Measurements from ENCODE around the gene PLXNA1. TPM values are rescaled to one million over a fixed set of nuclear protein-coding genes. Genes with fewer than 3 reads are reported as not detected.

The PLXNA1 gene
- total and polyA plus RNA-seq, 4 donors: 0.92 to 8.3 (median 4.4) TPM

DNA sequence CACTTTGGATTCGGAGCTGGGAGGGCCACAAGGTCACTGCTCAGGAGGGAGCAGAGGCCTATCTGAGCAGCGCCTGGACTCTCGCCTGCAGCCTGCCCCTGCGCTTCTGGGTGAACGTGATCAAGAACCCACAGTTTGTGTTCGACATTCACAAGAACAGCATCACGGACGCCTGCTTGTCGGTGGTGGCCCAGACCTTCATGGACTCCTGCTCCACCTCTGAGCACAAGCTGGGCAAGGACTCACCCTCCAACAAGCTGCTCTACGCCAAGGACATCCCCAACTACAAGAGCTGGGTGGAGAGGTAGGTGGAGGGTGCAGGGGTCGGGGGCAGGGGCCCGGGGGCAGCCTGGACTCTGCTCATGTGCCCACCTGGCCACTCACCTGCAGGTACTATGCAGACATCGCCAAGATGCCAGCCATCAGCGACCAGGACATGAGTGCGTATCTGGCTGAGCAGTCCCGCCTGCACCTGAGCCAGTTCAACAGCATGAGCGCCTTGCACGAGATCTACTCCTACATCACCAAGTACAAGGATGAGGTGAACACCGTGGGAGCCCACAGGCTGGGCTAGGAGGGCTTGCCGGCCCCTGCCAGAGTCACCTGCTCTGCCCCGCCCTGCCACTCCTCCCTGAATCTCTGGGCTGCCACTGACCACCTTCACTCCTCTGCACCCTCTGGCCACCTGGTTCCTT is 49.5 kb downstream of the PLXNA1 start:
- no peak for TF ChIP-seq JUND (IDR thresholded peaks at IDR 0.05)
- no peak for TF ChIP-seq HNF4G (IDR thresholded peaks at IDR 0.05)
- no peak for TF ChIP-seq TAF1 (conservative IDR thresholded peaks at IDR 0.05)
- no peak for TF ChIP-seq NR2F2 (IDR thresholded peaks at IDR 0.05)
- TF ChIP-seq, protein P1, sequence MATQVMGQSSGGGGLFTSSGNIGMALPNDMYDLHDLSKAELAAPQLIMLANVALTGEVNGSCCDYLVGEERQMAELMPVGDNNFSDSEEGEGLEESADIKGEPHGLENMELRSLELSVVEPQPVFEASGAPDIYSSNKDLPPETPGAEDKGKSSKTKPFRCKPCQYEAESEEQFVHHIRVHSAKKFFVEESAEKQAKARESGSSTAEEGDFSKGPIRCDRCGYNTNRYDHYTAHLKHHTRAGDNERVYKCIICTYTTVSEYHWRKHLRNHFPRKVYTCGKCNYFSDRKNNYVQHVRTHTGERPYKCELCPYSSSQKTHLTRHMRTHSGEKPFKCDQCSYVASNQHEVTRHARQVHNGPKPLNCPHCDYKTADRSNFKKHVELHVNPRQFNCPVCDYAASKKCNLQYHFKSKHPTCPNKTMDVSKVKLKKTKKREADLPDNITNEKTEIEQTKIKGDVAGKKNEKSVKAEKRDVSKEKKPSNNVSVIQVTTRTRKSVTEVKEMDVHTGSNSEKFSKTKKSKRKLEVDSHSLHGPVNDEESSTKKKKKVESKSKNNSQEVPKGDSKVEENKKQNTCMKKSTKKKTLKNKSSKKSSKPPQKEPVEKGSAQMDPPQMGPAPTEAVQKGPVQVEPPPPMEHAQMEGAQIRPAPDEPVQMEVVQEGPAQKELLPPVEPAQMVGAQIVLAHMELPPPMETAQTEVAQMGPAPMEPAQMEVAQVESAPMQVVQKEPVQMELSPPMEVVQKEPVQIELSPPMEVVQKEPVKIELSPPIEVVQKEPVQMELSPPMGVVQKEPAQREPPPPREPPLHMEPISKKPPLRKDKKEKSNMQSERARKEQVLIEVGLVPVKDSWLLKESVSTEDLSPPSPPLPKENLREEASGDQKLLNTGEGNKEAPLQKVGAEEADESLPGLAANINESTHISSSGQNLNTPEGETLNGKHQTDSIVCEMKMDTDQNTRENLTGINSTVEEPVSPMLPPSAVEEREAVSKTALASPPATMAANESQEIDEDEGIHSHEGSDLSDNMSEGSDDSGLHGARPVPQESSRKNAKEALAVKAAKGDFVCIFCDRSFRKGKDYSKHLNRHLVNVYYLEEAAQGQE (IDR thresholded peaks at IDR 0.05): no peak
- no peak for TF ChIP-seq YY1 (IDR thresholded peaks at IDR 0.05)
- no peak for TF ChIP-seq FOXA1 (IDR thresholded peaks at IDR 0.05)
- TF ChIP-seq SP1 (IDR thresholded peaks at IDR 0.05): no peak
- no peak for TF ChIP-seq RXRA (IDR thresholded peaks at IDR 0.05)
- no peak for TF ChIP-seq RAD21 (IDR thresholded peaks at IDR 0.05)
- TF ChIP-seq EGR1 (IDR thresholded peaks at IDR 0.05; ENCODE audit: low read depth in 2 of 2): no peak
- TF ChIP-seq FOXA2 (IDR thresholded peaks at IDR 0.05): no peak
- TF ChIP-seq, protein P2, sequence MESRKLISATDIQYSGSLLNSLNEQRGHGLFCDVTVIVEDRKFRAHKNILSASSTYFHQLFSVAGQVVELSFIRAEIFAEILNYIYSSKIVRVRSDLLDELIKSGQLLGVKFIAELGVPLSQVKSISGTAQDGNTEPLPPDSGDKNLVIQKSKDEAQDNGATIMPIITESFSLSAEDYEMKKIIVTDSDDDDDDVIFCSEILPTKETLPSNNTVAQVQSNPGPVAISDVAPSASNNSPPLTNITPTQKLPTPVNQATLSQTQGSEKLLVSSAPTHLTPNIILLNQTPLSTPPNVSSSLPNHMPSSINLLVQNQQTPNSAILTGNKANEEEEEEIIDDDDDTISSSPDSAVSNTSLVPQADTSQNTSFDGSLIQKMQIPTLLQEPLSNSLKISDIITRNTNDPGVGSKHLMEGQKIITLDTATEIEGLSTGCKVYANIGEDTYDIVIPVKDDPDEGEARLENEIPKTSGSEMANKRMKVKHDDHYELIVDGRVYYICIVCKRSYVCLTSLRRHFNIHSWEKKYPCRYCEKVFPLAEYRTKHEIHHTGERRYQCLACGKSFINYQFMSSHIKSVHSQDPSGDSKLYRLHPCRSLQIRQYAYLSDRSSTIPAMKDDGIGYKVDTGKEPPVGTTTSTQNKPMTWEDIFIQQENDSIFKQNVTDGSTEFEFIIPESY (IDR thresholded peaks at IDR 0.05): no peak
- TF ChIP-seq, protein P3, sequence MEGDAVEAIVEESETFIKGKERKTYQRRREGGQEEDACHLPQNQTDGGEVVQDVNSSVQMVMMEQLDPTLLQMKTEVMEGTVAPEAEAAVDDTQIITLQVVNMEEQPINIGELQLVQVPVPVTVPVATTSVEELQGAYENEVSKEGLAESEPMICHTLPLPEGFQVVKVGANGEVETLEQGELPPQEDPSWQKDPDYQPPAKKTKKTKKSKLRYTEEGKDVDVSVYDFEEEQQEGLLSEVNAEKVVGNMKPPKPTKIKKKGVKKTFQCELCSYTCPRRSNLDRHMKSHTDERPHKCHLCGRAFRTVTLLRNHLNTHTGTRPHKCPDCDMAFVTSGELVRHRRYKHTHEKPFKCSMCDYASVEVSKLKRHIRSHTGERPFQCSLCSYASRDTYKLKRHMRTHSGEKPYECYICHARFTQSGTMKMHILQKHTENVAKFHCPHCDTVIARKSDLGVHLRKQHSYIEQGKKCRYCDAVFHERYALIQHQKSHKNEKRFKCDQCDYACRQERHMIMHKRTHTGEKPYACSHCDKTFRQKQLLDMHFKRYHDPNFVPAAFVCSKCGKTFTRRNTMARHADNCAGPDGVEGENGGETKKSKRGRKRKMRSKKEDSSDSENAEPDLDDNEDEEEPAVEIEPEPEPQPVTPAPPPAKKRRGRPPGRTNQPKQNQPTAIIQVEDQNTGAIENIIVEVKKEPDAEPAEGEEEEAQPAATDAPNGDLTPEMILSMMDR (IDR thresholded peaks at IDR 0.05; ENCODE audit: low read depth, low read length, missing input control): no peak
- TF ChIP-seq, protein P4, sequence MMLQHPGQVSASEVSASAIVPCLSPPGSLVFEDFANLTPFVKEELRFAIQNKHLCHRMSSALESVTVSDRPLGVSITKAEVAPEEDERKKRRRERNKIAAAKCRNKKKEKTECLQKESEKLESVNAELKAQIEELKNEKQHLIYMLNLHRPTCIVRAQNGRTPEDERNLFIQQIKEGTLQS (IDR thresholded peaks at IDR 0.05): no peak
- no peak for TF ChIP-seq HNF4A (conservative IDR thresholded peaks at IDR 0.05)
- Histone ChIP-seq H3K27me3 (ENCODE audit: control insufficient read depth in 4 of 4, insufficient read depth in 4 of 4, low read length in 3 of 4) (no peaks in the 10 kb centered on the region), H3K9ac (ENCODE audit: low read depth in 1 of 2, low read length in 2 of 2) (no peak overlapping the region), H3K36me3 (ENCODE audit: control insufficient read depth in 4 of 4, insufficient read depth in 3 of 4, low read depth in 1 of 4, low read length in 3 of 4) (peaks cover 0 to 18% (median 4%) of the 10 kb centered on the region in 4 donors), H3K9me3 (ENCODE audit: control insufficient read depth in 4 of 4, low read length in 3 of 4) (no peaks in the 10 kb centered on the region), H3K4me3 (ENCODE audit: low read depth in 1 of 3, low read length in 3 of 3) (no peak overlapping the region), H3K27ac (ENCODE audit: low read depth in 1 of 2, low read length in 2 of 2) (no peak overlapping the region), H3K4me1 (ENCODE audit: control insufficient read depth in 4 of 4, insufficient read depth in 4 of 4, low read length in 3 of 4) (no peaks in the 10 kb centered on the region)
- WGBS: 90% methylated on average over 21 of the region's 21 CpGs
- DNase-seq (ENCODE audit: low spot score): no peak

Other genes with a start within 250 kb of the PLXNA1 start
- gene PRR23E, start 210.0 kb downstream of the PLXNA1 start, total RNA-seq: not detected
- not detected for gene PRR23E, start 210.0 kb downstream of the PLXNA1 start, polyA plus RNA-seq